Hepatocyte (in vitro differentiated cells): ENCODE data around the gene CACNA1B. TPM values are rescaled to one million over a fixed set of nuclear protein-coding genes. Genes with fewer than 3 reads are reported as not detected.

Experiments
- DNase-seq: peaks from one replicate; pipeline ENCODE4 v3.0.0-alpha.2; 2016; ENCODE audit warnings: low spot score
- H2AFZ ChIP-seq: fragments of 200-600 bp; sonication (generic); 2 replicates; pipeline ENCODE4 v1.6.0; 2016; ENCODE audit warnings: antibody characterized with exemption, mild to moderate bottlenecking
- H3K27ac ChIP-seq: fragments of 200-600 bp; sonication (generic); 2 replicates; pipeline ENCODE4 v1.5.1; 2016; ENCODE audit warnings: mild to moderate bottlenecking
- H3K27me3 ChIP-seq: fragments of 200-600 bp; sonication (generic); 2 replicates; pipeline ENCODE4 v1.6.1; 2016
- H3K36me3 ChIP-seq: fragments of 200-600 bp; sonication (generic); replicated peaks from 2 replicates; pipeline ENCODE4 v1.5.1; 2016; ENCODE audit warnings: low read depth; ENCODE audit not compliant: insufficient read depth
- H3K4me1 ChIP-seq: fragments of 200-600 bp; sonication (generic); 2 replicates; pipeline ENCODE4 v1.5.1; 2016; ENCODE audit warnings: mild to moderate bottlenecking, moderate library complexity; ENCODE audit not compliant: insufficient read depth
- H3K4me2 ChIP-seq: fragments of 200-600 bp; sonication (generic); 2 replicates; pipeline ENCODE4 v1.6.0; 2016
- H3K4me3 ChIP-seq: fragments of 200-600 bp; sonication (generic); 2 replicates; pipeline ENCODE4 v1.5.1; 2016; ENCODE audit warnings: mild to moderate bottlenecking
- H3K79me2 ChIP-seq: fragments of 200-600 bp; sonication (generic); 2 replicates; pipeline ENCODE4 v1.6.0; 2017; ENCODE audit warnings: mild to moderate bottlenecking
- H3K9me2 ChIP-seq: fragments of 200-600 bp; sonication (generic); replicated peaks from 2 replicates; pipeline ENCODE4 v1.6.0; 2017; ENCODE audit warnings: mild to moderate bottlenecking; ENCODE audit not compliant: insufficient read depth
- H3K9me3 ChIP-seq: fragments of 200-600 bp; sonication (generic); 2 replicates; pipeline ENCODE4 v1.5.1; 2016; ENCODE audit warnings: low read depth, mild to moderate bottlenecking
- H4K20me1 ChIP-seq: fragments of 200-600 bp; sonication (generic); 2 replicates; pipeline ENCODE4 v1.6.0; 2016; ENCODE audit warnings: mild to moderate bottlenecking; ENCODE audit not compliant: insufficient read depth, poor library complexity, severe bottlenecking
- EZH2 ChIP-seq: fragments of 200-600 bp; sonication (generic); IDR thresholded peaks from 2 replicates; pipeline ENCODE4 v1.6.1; 2016; ENCODE audit warnings: antibody characterized with exemption, mild to moderate bottlenecking, borderline replicate concordance
- EZH2phosphoT487 ChIP-seq: fragments of 200-600 bp; sonication (generic); IDR thresholded peaks from one replicate; pipeline ENCODE4 v1.6.1; 2018; ENCODE audit warnings: antibody characterized with exemption, mild to moderate bottlenecking, low read depth, moderate library complexity; ENCODE audit not compliant: unreplicated experiment, severe bottlenecking
- WGBS: methylation state at CpG from one replicate; pipeline ENCODE4 v1.1.6; 2016; ENCODE audit warnings: low lambda C conversion rate; ENCODE audit errors: missing lambda C conversion rate; 5-methylcytosine and 5-hydroxymethylcytosine counted together
- polyA plus RNA-seq: library from polyadenylated mRNA; unstranded; fragments of >200 nt; fragmentation: Nextera tagmentation; extraction: Ambion mirVana; gene quantifications from 2 replicates; pipeline ENCODE4 v1.2.1, GENCODE V29; 2016
- total RNA-seq: library from RNA; depleted of rRNA; stranded (reverse); fragments of >200 nt; gene quantifications from 2 replicates; pipeline ENCODE4 v1.2.3, GENCODE V29; 2014
- TF ChIP-seq, protein P1 (sequence below): fragments of 200-600 bp; sonication (generic); IDR thresholded peaks from 2 replicates; pipeline ENCODE4 v1.5.1; 2016; ENCODE audit warnings: antibody characterized with exemption, mild to moderate bottlenecking; ENCODE audit not compliant: poor library complexity

CACNA1B gene
- total and polyA plus RNA-seq, 2 experiments from 2014 or later = 0.30 to 0.39 TPM

DNA sequence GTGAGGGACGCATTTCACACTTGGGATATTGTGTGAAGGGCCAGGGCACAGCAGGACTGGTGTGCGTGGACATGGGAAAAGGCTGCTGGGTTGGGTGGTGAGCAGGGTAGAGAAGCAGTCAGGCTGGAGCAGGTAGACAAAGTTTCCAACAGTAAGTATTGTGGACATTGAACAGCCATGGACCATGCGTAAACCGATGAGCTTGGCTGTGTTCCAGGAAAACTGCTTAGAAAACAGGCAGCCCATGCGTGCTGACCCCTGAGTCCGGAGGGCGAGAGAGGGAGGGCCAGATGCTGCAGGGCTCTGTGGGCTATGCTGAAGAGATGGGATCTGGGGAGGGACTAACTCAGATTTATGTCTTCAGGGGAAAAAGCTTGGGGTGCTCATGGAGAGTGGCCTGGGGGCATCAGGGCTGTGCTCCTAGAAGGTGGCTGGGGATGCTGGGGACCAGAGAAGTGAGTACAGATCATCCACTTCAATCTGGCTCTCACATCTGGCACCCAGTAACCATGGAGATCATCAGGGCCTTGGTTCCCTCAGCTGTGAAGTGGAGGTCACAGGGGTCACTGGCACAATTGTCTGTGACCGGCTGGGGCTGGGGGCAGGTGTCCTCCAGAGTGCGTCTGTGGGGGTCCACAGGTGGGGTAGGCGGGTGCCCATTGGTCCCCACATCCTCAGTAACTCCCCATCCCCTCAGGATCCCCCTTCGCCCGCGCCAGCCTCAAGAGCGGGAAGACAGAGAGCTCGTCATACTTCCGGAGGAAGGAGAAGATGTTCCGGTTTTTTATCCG, 93.3 kb downstream of the CACNA1B start:
- DNase-seq = peak; percentile 13

DNA sequence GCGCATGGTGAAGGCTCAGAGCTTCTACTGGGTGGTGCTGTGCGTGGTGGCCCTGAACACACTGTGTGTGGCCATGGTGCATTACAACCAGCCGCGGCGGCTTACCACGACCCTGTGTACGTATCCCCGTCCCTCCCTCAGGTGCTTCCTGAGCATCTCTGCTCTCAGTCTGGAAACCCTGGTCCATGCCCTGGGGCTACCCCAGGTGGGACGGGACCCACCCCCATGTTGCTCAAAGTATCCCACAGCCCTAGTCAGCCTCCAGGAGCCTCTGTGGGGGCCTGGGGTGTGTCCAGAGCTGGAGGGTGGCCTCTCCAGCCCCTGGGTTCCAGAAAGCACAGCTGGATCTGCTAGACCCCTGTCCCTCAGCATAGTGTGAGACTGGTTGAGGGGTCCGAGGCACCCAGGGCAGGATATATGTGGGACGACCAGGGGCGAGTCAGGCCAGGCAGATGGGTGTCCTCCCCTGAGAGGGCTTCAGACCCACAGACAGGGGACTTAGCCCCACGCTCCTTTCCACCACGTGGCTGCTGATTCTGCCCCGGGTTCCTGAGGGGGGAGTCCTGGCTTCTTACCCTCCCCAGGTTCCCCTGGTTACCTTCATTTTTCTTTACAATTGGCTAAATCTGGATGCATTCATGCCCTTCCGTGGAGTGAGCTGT, 94.0 kb downstream of the CACNA1B start:
- H3K9me3 ChIP-seq = no peaks in the 10 kb centered on the region
- no peak overlapping the region for H3K4me2 ChIP-seq

More for the DNA sequence above, 93.3 kb downstream of the CACNA1B start:
- Histone ChIP-seq H3K4me2 (no peak overlapping the region), H3K4me1 (no peaks in the 10 kb centered on the region), H3K27me3 (no peaks in the 10 kb centered on the region), H3K4me3 (no peak overlapping the region), H3K9me3 (no peaks in the 10 kb centered on the region), H3K27ac (no peak overlapping the region), H3K9me2 (no peaks in the 10 kb centered on the region), H3K79me2 (no peaks in the 10 kb centered on the region), H3K36me3 (no peaks in the 10 kb centered on the region), H4K20me1 (no peaks in the 10 kb centered on the region), H2AFZ (no peak overlapping the region)
- 78% methylated on average over 17 of the region's 18 CpGs for WGBS
- TF ChIP-seq EZH2phosphoT487 = no peak

DNA sequence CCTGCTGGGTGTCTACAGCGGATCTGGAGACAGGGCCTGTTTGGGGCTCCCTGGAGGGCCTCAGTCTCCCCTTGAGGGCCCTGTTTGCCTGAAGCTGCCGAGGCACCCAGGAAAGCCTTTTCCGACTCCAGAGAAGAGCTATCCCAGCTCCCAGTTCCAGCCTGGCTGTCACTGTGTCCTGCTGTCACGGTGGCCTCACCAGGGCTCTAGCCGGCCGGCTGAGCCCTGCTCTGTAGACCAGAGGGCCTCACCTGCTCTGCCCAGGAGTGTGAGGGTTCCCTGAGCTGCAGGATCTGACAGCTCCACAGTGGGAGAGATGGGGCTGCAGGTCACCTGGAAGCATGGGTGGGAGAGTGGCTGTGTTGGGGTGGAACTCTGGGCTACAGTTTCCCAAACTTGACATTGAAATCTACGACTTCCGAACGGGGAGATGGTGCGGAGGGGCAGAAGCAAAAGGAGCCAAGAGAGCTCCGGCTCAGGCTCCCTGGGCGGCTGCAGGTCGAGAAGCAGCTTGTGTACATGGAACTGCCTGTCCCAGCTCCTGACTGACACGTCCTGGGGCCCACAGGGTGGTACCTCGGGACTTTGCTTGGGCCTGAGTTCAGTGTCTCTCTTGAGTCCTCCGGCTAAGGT, 94.9 kb downstream of the CACNA1B start:
- Histone ChIP-seq H3K36me3 (no peaks in the 10 kb centered on the region), H3K4me1 (no peaks in the 10 kb centered on the region), H3K4me3 (no peak overlapping the region), H4K20me1 (no peaks in the 10 kb centered on the region), H3K79me2 (no peaks in the 10 kb centered on the region), H3K27ac (no peak overlapping the region), H3K27me3 (no peaks in the 10 kb centered on the region), H3K9me2 (no peaks in the 10 kb centered on the region), H3K4me2 (no peak overlapping the region), H2AFZ (no peak overlapping the region), H3K9me3 (no peaks in the 10 kb centered on the region)
- TF ChIP-seq EZH2phosphoT487 (no peak), EZH2 (no peak)
- TF ChIP-seq, protein P1, sequence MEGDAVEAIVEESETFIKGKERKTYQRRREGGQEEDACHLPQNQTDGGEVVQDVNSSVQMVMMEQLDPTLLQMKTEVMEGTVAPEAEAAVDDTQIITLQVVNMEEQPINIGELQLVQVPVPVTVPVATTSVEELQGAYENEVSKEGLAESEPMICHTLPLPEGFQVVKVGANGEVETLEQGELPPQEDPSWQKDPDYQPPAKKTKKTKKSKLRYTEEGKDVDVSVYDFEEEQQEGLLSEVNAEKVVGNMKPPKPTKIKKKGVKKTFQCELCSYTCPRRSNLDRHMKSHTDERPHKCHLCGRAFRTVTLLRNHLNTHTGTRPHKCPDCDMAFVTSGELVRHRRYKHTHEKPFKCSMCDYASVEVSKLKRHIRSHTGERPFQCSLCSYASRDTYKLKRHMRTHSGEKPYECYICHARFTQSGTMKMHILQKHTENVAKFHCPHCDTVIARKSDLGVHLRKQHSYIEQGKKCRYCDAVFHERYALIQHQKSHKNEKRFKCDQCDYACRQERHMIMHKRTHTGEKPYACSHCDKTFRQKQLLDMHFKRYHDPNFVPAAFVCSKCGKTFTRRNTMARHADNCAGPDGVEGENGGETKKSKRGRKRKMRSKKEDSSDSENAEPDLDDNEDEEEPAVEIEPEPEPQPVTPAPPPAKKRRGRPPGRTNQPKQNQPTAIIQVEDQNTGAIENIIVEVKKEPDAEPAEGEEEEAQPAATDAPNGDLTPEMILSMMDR = no peak
- DNase-seq = peak; percentile 2
- 92% methylated on average over 16 of the region's 16 CpGs for WGBS

More for the DNA sequence above, 94.0 kb downstream of the CACNA1B start:
- Histone ChIP-seq H4K20me1 (no peaks in the 10 kb centered on the region), H3K27me3 (no peaks in the 10 kb centered on the region), H3K4me3 (no peak overlapping the region), H3K36me3 (no peaks in the 10 kb centered on the region), H2AFZ (no peak overlapping the region), H3K9me2 (no peaks in the 10 kb centered on the region), H3K79me2 (no peaks in the 10 kb centered on the region), H3K4me1 (no peaks in the 10 kb centered on the region), H3K27ac (no peak overlapping the region)
- DNase-seq = peak; percentile 3
- TF ChIP-seq EZH2phosphoT487 (no peak), EZH2 (no peak)
- TF ChIP-seq, protein P1 = no peak
- WGBS = 92% methylated on average over 16 of the region's 16 CpGs
